K562 (cell line): ENCODE measurements around the gene SLC3A2. TPM values are rescaled to one million over a fixed set of nuclear protein-coding genes. Genes with fewer than 3 reads are reported as not detected.

Source experiments
- ATF4 ChIP-seq: fragments of 450-650 bp; formaldehyde crosslinking; IDR thresholded peaks from 2 replicates; pipeline ENCODE4 v1.4.0; 2022; ENCODE audit warnings: mild to moderate bottlenecking, moderate library complexity
- CREB3 ChIP-seq: fragments of 450-650 bp; conservative IDR thresholded peaks from 2 replicates; pipeline ENCODE4 v1.6.1; 2016; ENCODE audit warnings: missing genetic modification characterization, low read depth, mild to moderate bottlenecking, missing compliant biosample characterization, moderate library complexity
- HINFP ChIP-seq: fragments of 450-650 bp; conservative IDR thresholded peaks from 2 replicates; pipeline ENCODE4 v1.6.1; 2016; ENCODE audit warnings: missing genetic modification characterization, low read depth, mild to moderate bottlenecking, control low read depth, missing compliant biosample characterization
- PTTG1 ChIP-seq: fragments of 450-650 bp; IDR thresholded peaks from 2 replicates; pipeline ENCODE4 v1.6.1; 2016; ENCODE audit warnings: low read depth, mild to moderate bottlenecking, missing genetic modification characterization, missing compliant biosample characterization
- ZNF398 ChIP-seq: fragments of 250-450 bp; sonication (Bioruptor Pico); IDR thresholded peaks from 2 replicates; pipeline ENCODE4 v1.8.0; 2021; ENCODE audit warnings: moderate library complexity, mild to moderate bottlenecking, inconsistent platforms
- ZNF449 ChIP-seq: fragments of 250-450 bp; sonication (Bioruptor Pico); IDR thresholded peaks from 2 replicates; pipeline ENCODE4 v1.8.0; 2022; ENCODE audit warnings: moderate library complexity, mild to moderate bottlenecking, inconsistent platforms
- ZNF668 ChIP-seq: fragments of 250-450 bp; sonication (Bioruptor Pico); IDR thresholded peaks from 2 replicates; pipeline ENCODE4 v1.8.0; 2022; ENCODE audit warnings: mild to moderate bottlenecking, inconsistent platforms
- polyA plus RNA-seq, 8 experiments: library from polyadenylated mRNA; depleted of rRNA in 4 of 8; stranded (reverse) in 5 of 8; unstranded in 3 of 8; fragments of >200 nt; fragmentation: Nextera tagmentation in 2 of 8; fragmentation: Illumina TruSeq in 1 of 8; extraction: Ambion mirVana in 2 of 8; extraction: Trizol in 1 of 8; gene quantifications; 2 replicates each; pipeline versions ENCODE4 v1.2.1 to v1.2.3, GENCODE V29; 2011 to 2014; ENCODE audit warnings: inconsistent platforms in 1 of 8, missing spikeins in 1 of 8
- total RNA-seq, 7 experiments: library from RNA; depleted of rRNA in 6 of 7; stranded (reverse); fragments of >200 nt in 6 of 7; fragmentation: Illumina TruSeq in 2 of 7; extraction: Trizol in 2 of 7; gene quantifications; 2 replicates each; pipeline versions ENCODE4 v1.2.1 to v1.2.3, GENCODE V29; 2011 to 2021; ENCODE audit warnings: low replicate concordance in 1 of 7
- TF ChIP-seq, protein P1 (sequence below): fragments of 450-650 bp; formaldehyde crosslinking; IDR thresholded peaks from 2 replicates; pipeline ENCODE4 v1.4.0; 2020; ENCODE audit warnings: mild to moderate bottlenecking, moderate library complexity
- TF ChIP-seq, protein P2 (sequence below), 2 experiments: fragments of 250-450 bp in 1 of 2; fragments of 450-650 bp in 1 of 2; sonication (Bioruptor Pico) in 1 of 2; IDR thresholded peaks; 2 replicates each; pipeline versions ENCODE4 v1.6.1 to v1.8.0; 2016 to 2021; ENCODE audit warnings: mild to moderate bottlenecking in 2 of 2, moderate library complexity in 2 of 2, missing compliant biosample characterization in 1 of 2, missing genetic modification characterization in 1 of 2
- TF ChIP-seq, protein P3 (sequence below), 2 experiments: fragments of 450-650 bp; conservative IDR thresholded peaks; 2 replicates each; pipeline ENCODE4 v1.6.1; 2017; ENCODE audit warnings: mild to moderate bottlenecking in 2 of 2, moderate library complexity in 2 of 2

The SLC3A2 gene
- total and polyA plus RNA-seq, 9 of the 15 experiments (the other 6 are each of a cell fraction or from before 2014, with no cell fraction given) = 20.0 to 296 (median 214) TPM

DNA sequence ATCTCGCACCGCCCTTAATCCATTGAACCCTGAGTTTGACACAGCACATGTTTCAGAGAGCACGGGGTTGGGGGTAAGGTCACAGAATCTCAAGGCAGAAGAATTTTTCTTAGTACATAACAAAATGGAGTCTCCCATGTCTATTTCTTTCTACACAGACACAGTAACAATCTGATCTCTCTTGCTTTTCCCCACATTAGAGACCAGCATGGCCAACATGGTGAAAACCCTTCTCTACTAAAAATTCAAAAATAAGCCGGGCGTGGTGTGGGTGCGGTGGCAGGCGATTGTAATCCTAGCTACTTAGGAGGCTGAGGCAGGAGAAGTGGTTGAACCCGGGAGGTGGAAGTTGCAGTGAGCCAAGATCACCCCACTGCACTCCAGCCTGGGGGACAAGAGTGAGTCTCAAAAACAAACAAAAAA is 21.4 kb upstream of the SLC3A2 start (continued):
- TF ChIP-seq, protein P1, sequence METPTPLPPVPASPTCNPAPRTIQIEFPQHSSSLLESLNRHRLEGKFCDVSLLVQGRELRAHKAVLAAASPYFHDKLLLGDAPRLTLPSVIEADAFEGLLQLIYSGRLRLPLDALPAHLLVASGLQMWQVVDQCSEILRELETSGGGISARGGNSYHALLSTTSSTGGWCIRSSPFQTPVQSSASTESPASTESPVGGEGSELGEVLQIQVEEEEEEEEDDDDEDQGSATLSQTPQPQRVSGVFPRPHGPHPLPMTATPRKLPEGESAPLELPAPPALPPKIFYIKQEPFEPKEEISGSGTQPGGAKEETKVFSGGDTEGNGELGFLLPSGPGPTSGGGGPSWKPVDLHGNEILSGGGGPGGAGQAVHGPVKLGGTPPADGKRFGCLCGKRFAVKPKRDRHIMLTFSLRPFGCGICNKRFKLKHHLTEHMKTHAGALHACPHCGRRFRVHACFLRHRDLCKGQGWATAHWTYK (CRISPR knock-in tag) = 0 out of 2 replicates have a peak, but pooled peaks have one; percentile 42
- TF ChIP-seq, protein P2, sequence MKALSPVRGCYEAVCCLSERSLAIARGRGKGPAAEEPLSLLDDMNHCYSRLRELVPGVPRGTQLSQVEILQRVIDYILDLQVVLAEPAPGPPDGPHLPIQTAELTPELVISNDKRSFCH (CRISPR knock-in tag; IDR thresholded peaks at IDR 0.05) = 0 out of 2 replicates have a peak, but pooled peaks have one; percentile 70
- TF ChIP-seq, protein P2 (tag; IDR thresholded peaks at IDR 0.05) = peak; percentile 91
- TF ChIP-seq HINFP = peak; percentile 53; the same call in 1 of the 2 replicates
- 0 out of 2 replicates have a peak, but pooled peaks have one; percentile 41 for TF ChIP-seq ATF4 (CRISPR knock-in tag)
- peak; percentile 89 for TF ChIP-seq CREB3 (tag)
- peak; percentile 66; the same call in 1 of the 2 replicates for TF ChIP-seq ZNF668 (CRISPR knock-in tag)
- TF ChIP-seq, protein P3, sequence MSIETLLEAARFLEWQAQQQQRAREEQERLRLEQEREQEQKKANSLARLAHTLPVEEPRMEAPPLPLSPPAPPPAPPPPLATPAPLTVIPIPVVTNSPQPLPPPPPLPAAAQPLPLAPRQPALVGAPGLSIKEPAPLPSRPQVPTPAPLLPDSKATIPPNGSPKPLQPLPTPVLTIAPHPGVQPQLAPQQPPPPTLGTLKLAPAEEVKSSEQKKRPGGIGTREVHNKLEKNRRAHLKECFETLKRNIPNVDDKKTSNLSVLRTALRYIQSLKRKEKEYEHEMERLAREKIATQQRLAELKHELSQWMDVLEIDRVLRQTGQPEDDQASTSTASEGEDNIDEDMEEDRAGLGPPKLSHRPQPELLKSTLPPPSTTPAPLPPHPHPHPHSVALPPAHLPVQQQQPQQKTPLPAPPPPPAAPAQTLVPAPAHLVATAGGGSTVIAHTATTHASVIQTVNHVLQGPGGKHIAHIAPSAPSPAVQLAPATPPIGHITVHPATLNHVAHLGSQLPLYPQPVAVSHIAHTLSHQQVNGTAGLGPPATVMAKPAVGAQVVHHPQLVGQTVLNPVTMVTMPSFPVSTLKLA (conservative IDR thresholded peaks at IDR 0.05) = peak; percentile 47 to 71; a peak in 3 of 4 replicates
- TF ChIP-seq PTTG1 (tag) = peak; percentile 83
- peak; percentile 64 for TF ChIP-seq ZNF449
- 0 out of 2 replicates have a peak, but pooled peaks have one; percentile 33 for TF ChIP-seq ZNF398 (CRISPR knock-in tag)
